ENCODE results near the gene GUCD1.
A peak's percentile ranks its signal among the peaks of the same experiment; 100 is the strongest.
"Not testable (repeated sequence)": the region's sequence is repeated elsewhere in the genome, so short reads cannot be mapped to it uniquely, and the experiment has no call there.

The GUCD1 gene

GRCh38 chr22:24599514-24599913 lies 44.6 kb upstream of the GUCD1 start:
- ATAC-seq (ENCODE audit: low read depth): peak; percentile 32; the same call in 2 of the 3 replicates
- Histone ChIP-seq H3K27ac (ENCODE audit: poor library complexity, severe bottlenecking) (no peak overlapping the region), H3K4me1 (ENCODE audit: insufficient read depth, poor library complexity, severe bottlenecking) (no peaks in the 10 kb centered on the region)

DNA sequence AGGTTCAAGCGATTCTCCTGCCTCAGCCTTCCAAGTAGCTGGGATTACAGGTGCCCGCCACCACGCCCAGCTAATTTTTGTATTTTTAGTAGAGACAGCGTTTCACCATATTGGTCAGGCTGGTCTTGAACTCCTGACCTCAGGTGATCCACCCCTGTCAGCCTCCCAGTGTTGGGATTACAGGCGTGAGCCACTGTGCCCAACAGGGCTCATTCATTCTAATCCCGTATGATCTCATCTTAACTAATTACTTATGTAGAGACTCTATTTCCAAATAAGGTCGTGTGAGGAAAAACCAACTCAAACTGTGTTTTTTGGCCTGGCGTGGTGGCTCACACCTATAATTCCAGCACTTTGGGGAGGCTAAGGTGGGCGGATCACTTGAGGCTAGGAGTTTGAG lies 42.1 kb upstream of the GUCD1 start:
- not testable (repeated sequence) for ATAC-seq (ENCODE audit: low read depth); DNase-seq (ENCODE audit: low spot score); H3K27me3 ChIP-seq (ENCODE audit: insufficient read depth, poor library complexity, severe bottlenecking); H3K4me1 ChIP-seq (ENCODE audit: insufficient read depth, poor library complexity, severe bottlenecking); H3K27ac ChIP-seq (ENCODE audit: poor library complexity, severe bottlenecking); H3K36me3 ChIP-seq (ENCODE audit: low read depth); H3K9me3 ChIP-seq (ENCODE audit: severe bottlenecking); H3K4me3 ChIP-seq (ENCODE audit: severe bottlenecking)

More at GRCh38 chr22:24599514-24599913, 44.6 kb upstream of the GUCD1 start:
- Histone ChIP-seq H3K36me3 (ENCODE audit: low read depth) (no peaks in the 10 kb centered on the region), H3K4me3 (ENCODE audit: severe bottlenecking) (no peak overlapping the region), H3K9me3 (ENCODE audit: severe bottlenecking) (no peaks in the 10 kb centered on the region), H3K27me3 (ENCODE audit: insufficient read depth, poor library complexity, severe bottlenecking) (no peaks in the 10 kb centered on the region)
- no peak for TF ChIP-seq CTCF (IDR thresholded peaks at IDR 0.05; ENCODE audit: poor library complexity, severe bottlenecking)
- DNase-seq (ENCODE audit: low spot score): no peak

GRCh38 chr22:24595863-24596262 lies 40.9 kb upstream of the GUCD1 start:
- ATAC-seq (ENCODE audit: low read depth): no peak
- H3K9me3 ChIP-seq (ENCODE audit: severe bottlenecking): no peaks in the 10 kb centered on the region
- H3K4me1 ChIP-seq (ENCODE audit: insufficient read depth, poor library complexity, severe bottlenecking): peaks cover 4% of the 10 kb centered on the region
- no peak overlapping the region for H3K27ac ChIP-seq (ENCODE audit: poor library complexity, severe bottlenecking)
- DNase-seq (ENCODE audit: low spot score): no peak
- TF ChIP-seq CTCF (IDR thresholded peaks at IDR 0.05; ENCODE audit: poor library complexity, severe bottlenecking): no peak
- H3K36me3 ChIP-seq (ENCODE audit: low read depth): no peaks in the 10 kb centered on the region
- no peaks in the 10 kb centered on the region for H3K27me3 ChIP-seq (ENCODE audit: insufficient read depth, poor library complexity, severe bottlenecking)
- no peak overlapping the region for H3K4me3 ChIP-seq (ENCODE audit: severe bottlenecking)

GRCh38 chr22:24595228-24595627 lies 40.3 kb upstream of the GUCD1 start:
- no peak overlapping the region for H3K27ac ChIP-seq (ENCODE audit: poor library complexity, severe bottlenecking)
- no peak for TF ChIP-seq CTCF (IDR thresholded peaks at IDR 0.05; ENCODE audit: poor library complexity, severe bottlenecking)
- H3K4me1 ChIP-seq (ENCODE audit: insufficient read depth, poor library complexity, severe bottlenecking): peaks cover 4% of the 10 kb centered on the region

GRCh38 chr22:24594569-24595120 lies 39.7 kb upstream of the GUCD1 start:
- H3K27ac ChIP-seq (ENCODE audit: poor library complexity, severe bottlenecking): no peak overlapping the region
- no peaks in the 10 kb centered on the region for H3K27me3 ChIP-seq (ENCODE audit: insufficient read depth, poor library complexity, severe bottlenecking)
- ATAC-seq (ENCODE audit: low read depth): no peak
- no peak for DNase-seq (ENCODE audit: low spot score)
- no peak for TF ChIP-seq CTCF (IDR thresholded peaks at IDR 0.05; ENCODE audit: poor library complexity, severe bottlenecking)
- no peak overlapping the region for H3K4me3 ChIP-seq (ENCODE audit: severe bottlenecking)
- H3K9me3 ChIP-seq (ENCODE audit: severe bottlenecking): no peaks in the 10 kb centered on the region
- peaks cover 4% of the 10 kb centered on the region for H3K4me1 ChIP-seq (ENCODE audit: insufficient read depth, poor library complexity, severe bottlenecking)
- no peaks in the 10 kb centered on the region for H3K36me3 ChIP-seq (ENCODE audit: low read depth)

More at GRCh38 chr22:24595228-24595627, 40.3 kb upstream of the GUCD1 start:
- Histone ChIP-seq H3K27me3 (ENCODE audit: insufficient read depth, poor library complexity, severe bottlenecking) (no peaks in the 10 kb centered on the region), H3K4me3 (ENCODE audit: severe bottlenecking) (no peak overlapping the region), H3K36me3 (ENCODE audit: low read depth) (no peaks in the 10 kb centered on the region), H3K9me3 (ENCODE audit: severe bottlenecking) (no peaks in the 10 kb centered on the region)
- ATAC-seq (ENCODE audit: low read depth) (no peak), DNase-seq (ENCODE audit: low spot score) (no peak)

All from RWPE2 (cell line).